ENCODE data around the gene CFAP58.

Gene CFAP58

GRCh38 chr10:104376784-104377300 is 23.2 kb downstream of the CFAP58 start:
- no peaks in the 10 kb centered on the region for H3K9me3 ChIP-seq
- no peak overlapping the region for H3K27ac ChIP-seq
- H3K4me3 ChIP-seq (ENCODE audit: low read depth in 1 of 2, low read length in 1 of 2), result no peak overlapping the region
- H3K36me3 ChIP-seq, result no peaks in the 10 kb centered on the region
- H3K27me3 ChIP-seq, result peaks cover 37% of the 10 kb centered on the region
- no peaks in the 10 kb centered on the region for H3K4me1 ChIP-seq (ENCODE audit: control insufficient read depth in 1 of 2, insufficient read depth in 1 of 2, low read depth in 1 of 2, low read length in 1 of 2)
- TF ChIP-seq CTCF (IDR thresholded peaks at IDR 0.05), result no peak

GRCh38 chr10:104380336-104380735 is 26.7 kb downstream of the CFAP58 start:
- H3K27me3 ChIP-seq, result peaks cover 51% of the 10 kb centered on the region
- no peaks in the 10 kb centered on the region for H3K36me3 ChIP-seq
- no peak overlapping the region for H3K4me3 ChIP-seq (ENCODE audit: low read depth in 1 of 2, low read length in 1 of 2)
- no peak for TF ChIP-seq CTCF (IDR thresholded peaks at IDR 0.05)
- no peak overlapping the region for H3K27ac ChIP-seq
- no peaks in the 10 kb centered on the region for H3K9me3 ChIP-seq
- no peaks in the 10 kb centered on the region for H3K4me1 ChIP-seq (ENCODE audit: control insufficient read depth in 1 of 2, insufficient read depth in 1 of 2, low read depth in 1 of 2, low read length in 1 of 2)

- no peaks in the 10 kb centered on the region for H3K36me3 ChIP-seq
- no peak for TF ChIP-seq CTCF (IDR thresholded peaks at IDR 0.05)
These were observed 33.7 kb downstream of the CFAP58 start for GRCh38 chr10:104387130-104387888.

GRCh38 chr10:104388830-104389229 is 35.2 kb downstream of the CFAP58 start:
- no peaks in the 10 kb centered on the region for H3K36me3 ChIP-seq
- peaks cover 0 to 14% of the 10 kb centered on the region in 2 experiments for H3K4me1 ChIP-seq (ENCODE audit: control insufficient read depth in 1 of 2, insufficient read depth in 1 of 2, low read depth in 1 of 2, low read length in 1 of 2)
- no peak overlapping the region for H3K27ac ChIP-seq
- no peak for TF ChIP-seq CTCF (IDR thresholded peaks at IDR 0.05)
- no peak overlapping the region for H3K4me3 ChIP-seq (ENCODE audit: low read depth in 1 of 2, low read length in 1 of 2)
- H3K27me3 ChIP-seq, result peaks cover 55% of the 10 kb centered on the region
- no peaks in the 10 kb centered on the region for H3K9me3 ChIP-seq

More at GRCh38 chr10:104387130-104387888, 33.7 kb downstream of the CFAP58 start:
- H3K4me1 ChIP-seq (ENCODE audit: control insufficient read depth in 1 of 2, insufficient read depth in 1 of 2, low read depth in 1 of 2, low read length in 1 of 2), result peaks cover 0 to 14% of the 10 kb centered on the region in 2 experiments
- no peaks in the 10 kb centered on the region for H3K9me3 ChIP-seq
- no peak overlapping the region for H3K27ac ChIP-seq
- H3K4me3 ChIP-seq (ENCODE audit: low read depth in 1 of 2, low read length in 1 of 2), result no peak overlapping the region
- H3K27me3 ChIP-seq, result peaks cover 56% of the 10 kb centered on the region

- H3K4me1 ChIP-seq (ENCODE audit: control insufficient read depth in 1 of 2, insufficient read depth in 1 of 2, low read depth in 1 of 2, low read length in 1 of 2), result peaks cover 0 to 14% of the 10 kb centered on the region in 2 experiments
- H3K9me3 ChIP-seq, result no peaks in the 10 kb centered on the region
- no peak overlapping the region for H3K4me3 ChIP-seq (ENCODE audit: low read depth in 1 of 2, low read length in 1 of 2)
- H3K36me3 ChIP-seq, result no peaks in the 10 kb centered on the region
- TF ChIP-seq CTCF (IDR thresholded peaks at IDR 0.05), result no peak
- H3K27ac ChIP-seq, result no peak overlapping the region
- peaks cover 60% of the 10 kb centered on the region for H3K27me3 ChIP-seq
These were observed 37.7 kb downstream of the CFAP58 start for GRCh38 chr10:104391150-104391968.
